OCI-LY1 (cell line): Measurements from ENCODE around the gene COPS3.

Experiments
- EZH2 ChIP-seq: fragments of 200-600 bp; sonication (generic), shearing (Covaris generic); IDR thresholded peaks from 2 replicates; pipeline ENCODE4 v1.8.0; 2017; ENCODE audit warnings: borderline replicate concordance, mixed run types, mild to moderate bottlenecking, antibody characterized with exemption, low read length, moderate library complexity, mixed read lengths
- TF ChIP-seq, protein P1 (sequence below): fragments of 200-600 bp; sonication (generic), shearing (Covaris generic); IDR thresholded peaks from 2 replicates; pipeline ENCODE4 v1.5.1; 2017; ENCODE audit warnings: mild to moderate bottlenecking, antibody characterized with exemption, low read length, moderate library complexity, mixed read lengths

DNA sequence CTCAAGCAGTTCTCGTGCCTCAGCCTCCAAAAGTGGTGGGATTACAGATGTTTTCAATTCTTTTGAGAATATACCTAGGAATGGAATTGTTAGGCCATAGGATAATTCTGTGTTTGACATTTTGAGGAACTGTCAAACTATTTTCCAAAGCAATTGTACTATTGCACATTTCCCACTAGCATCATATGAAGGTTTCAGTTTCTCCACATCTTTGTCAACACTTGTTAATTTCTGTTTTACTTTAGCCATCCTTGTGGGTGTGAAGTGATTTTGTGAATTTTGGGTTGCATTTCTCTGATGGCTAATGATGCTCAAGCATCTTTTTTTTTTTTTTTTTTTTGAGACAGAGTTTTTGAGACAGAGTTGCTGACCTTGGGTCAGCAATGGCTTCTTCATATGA lies 28.3 kb upstream of the COPS3 start:
- TF ChIP-seq, protein P1, sequence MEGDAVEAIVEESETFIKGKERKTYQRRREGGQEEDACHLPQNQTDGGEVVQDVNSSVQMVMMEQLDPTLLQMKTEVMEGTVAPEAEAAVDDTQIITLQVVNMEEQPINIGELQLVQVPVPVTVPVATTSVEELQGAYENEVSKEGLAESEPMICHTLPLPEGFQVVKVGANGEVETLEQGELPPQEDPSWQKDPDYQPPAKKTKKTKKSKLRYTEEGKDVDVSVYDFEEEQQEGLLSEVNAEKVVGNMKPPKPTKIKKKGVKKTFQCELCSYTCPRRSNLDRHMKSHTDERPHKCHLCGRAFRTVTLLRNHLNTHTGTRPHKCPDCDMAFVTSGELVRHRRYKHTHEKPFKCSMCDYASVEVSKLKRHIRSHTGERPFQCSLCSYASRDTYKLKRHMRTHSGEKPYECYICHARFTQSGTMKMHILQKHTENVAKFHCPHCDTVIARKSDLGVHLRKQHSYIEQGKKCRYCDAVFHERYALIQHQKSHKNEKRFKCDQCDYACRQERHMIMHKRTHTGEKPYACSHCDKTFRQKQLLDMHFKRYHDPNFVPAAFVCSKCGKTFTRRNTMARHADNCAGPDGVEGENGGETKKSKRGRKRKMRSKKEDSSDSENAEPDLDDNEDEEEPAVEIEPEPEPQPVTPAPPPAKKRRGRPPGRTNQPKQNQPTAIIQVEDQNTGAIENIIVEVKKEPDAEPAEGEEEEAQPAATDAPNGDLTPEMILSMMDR = no peak
- TF ChIP-seq EZH2 = no peak
